ENCODE results near the gene ZFYVE9.

ZFYVE9 gene

DNA sequence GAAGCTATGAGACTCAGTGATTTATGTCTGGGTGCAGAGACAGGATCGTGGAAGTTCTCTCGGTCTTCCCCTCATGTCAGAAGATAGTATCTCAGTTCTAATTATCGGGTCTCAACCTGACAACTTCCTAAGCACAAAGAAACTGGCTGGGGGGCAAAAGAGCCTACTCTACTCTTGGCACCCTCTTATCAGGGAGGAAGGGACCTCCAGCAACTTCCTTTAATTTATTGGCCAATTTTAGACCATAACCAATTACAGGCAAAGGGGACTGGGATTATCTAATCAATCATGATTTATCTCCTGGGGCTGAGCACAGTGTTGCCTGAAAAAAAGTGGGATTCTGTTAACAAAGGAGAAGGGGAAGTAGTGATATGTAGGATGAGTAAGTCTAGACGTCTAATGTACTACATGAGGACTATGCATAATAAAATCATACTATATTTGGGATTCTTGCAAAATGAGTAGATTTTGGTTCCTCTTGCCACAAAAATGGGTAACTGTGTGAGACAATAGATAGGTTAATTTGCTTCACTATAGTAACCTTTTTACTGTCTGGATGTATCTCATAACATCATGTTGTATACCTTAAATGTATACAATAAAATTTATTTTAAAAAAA, 98.8 kb downstream of the ZFYVE9 start:
- no peak for DNase-seq (ENCODE audit: low spot score)

DNA sequence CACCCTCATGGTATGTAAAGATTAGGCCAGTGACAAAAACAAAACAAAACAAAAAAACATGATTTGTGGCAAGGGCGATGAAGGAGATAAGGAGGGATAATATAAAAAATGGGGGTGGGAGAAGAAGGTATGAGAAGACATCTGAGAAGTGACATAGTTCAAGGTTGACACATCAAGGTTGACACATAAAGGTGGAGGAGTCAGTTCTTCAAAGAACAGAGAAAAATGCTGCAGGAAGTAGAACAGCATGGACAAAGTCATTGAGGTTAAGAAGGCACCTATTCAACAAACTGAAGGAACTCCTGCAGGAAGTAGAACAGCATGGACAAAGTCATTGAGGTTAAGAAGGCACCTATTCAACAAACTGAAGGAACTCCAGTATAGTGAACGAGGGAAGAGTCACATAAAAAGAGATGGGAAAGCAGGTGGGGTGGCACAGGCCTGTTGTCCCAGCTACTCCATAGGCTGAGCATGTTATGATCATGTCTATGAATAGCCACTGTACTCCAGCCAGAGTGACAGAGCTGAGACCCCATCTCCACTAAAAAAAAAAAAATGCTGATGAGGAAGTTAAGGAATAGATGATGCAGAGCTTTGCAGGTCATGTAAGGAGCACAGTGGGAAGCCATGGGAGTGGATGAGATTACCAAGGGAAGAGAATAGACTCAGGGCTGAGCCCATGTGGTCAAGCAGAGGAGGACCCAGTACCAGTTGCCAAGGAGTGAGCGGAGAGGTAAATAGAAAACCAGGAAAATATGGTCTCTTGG, 101.5 kb downstream of the ZFYVE9 start:
- no peak for DNase-seq (ENCODE audit: low spot score)

DNA sequence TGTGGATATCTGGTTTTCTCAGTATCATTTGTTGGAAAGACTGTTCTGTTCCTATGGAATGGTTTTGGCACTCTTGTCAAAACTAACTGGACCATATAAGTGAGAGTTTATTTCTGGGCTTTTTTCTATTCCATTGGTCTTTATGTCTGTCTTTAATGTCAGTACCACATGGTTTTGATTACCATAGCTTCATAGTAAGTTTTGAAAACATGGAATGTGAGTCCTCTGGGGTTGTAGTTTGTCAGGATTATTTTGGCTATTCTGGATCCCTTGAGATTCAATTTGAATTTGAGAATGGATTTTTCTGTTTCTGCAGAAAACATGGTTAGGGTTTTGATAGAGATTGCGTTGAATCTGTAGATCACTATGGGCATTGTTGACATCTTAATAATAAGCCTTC, 107.9 kb downstream of the ZFYVE9 start:
- no peak for DNase-seq (ENCODE audit: low spot score)

DNA sequence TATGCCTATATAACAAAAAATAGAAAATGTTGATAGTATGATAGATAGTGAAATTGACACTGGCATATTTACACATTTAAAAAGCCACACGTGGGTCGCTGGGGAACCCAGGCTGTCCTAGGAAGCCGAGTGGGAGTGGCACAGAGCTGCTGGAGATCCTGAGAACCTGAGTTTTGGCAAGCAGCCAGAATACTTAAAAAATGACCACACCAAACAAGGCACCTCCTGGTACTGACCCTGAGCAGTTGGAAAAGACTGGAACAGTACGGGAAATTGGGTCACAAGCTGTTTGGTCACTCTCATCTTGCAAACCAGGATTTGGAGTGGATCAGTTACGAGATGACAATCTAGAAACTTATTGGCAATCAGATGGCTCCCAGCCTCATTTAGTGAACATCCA, 111.5 kb downstream of the ZFYVE9 start:
- DNase-seq (ENCODE audit: low spot score) = no peak

GRCh38 chr1:52259886-52260285, 118.0 kb downstream of the ZFYVE9 start:
- DNase-seq (ENCODE audit: low spot score) = no peak

- DNase-seq (ENCODE audit: low spot score) = no peak
Observed at GRCh38 chr1:52263153-52263910, 121.4 kb downstream of the ZFYVE9 start.

GRCh38 chr1:52264530-52265115, 122.7 kb downstream of the ZFYVE9 start:
- no peak for DNase-seq (ENCODE audit: low spot score)

DNA sequence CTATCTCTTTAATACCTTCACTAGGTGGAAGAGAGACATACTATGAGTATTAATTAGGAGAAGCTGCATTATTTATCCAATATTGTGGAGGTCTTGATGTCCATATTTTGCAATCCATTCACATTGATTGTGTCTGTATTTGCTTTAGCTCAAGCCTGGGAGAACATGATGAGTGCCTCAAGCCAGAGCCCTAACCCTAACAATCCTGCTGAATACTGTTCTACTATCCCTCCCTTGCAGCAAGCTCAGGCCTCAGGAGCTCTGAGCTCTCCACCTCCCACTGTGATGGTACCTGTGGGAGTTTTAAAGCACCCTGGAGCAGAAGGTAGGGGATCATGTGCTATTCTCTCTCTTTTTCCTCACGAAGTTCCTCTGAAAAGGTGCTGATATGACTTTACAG, 124.6 kb downstream of the ZFYVE9 start:
- DNase-seq (ENCODE audit: low spot score) = no peak

DNA sequence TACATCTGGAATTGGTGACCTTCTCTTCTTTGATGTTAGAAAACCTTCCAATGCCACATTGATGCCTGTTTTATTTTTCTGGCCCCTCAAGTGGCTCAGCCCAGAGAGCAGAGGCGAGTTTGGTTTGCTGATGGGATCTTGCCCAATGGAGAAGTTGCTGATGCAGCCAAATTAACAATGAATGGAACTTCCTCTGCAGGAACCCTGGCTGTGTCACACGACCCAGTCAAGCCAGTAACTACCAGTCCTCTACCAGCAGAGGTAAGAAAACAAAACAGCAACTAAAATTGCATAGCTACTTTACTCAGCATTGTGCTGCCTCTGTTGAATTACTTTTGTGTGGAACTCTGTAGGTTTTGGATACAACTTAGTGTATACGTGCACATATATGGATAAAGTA, 126.5 kb downstream of the ZFYVE9 start:
- peak; percentile 46 for DNase-seq (ENCODE audit: low spot score)

- no peak for DNase-seq (ENCODE audit: low spot score)
Observed at GRCh38 chr1:52281518-52281917, 139.6 kb downstream of the ZFYVE9 start.

- no peak for DNase-seq (ENCODE audit: low spot score)
Observed at GRCh38 chr1:52288286-52288685, 146.4 kb downstream of the ZFYVE9 start.

- DNase-seq (ENCODE audit: low spot score) = no peak
Observed at GRCh38 chr1:52294580-52294979, 152.7 kb downstream of the ZFYVE9 start.

DNA sequence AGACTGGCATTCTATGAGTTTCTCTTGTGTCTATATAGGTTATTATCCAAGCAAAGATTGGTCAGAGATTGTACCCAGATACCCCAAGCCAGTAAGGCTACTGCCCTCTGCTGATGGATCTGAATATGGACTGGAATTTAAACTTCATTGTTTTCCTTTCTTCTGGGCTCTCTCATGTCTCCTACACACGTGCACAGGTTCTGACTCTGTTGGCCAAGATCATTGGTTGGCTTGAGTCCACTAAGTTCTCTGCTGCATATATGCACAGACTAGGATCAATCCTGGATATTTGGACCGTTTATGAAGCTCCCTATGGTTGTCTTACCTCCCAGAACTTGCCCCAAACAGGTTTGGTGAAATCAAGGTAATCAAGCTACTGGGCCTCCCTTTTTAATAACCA, 154.5 kb downstream of the ZFYVE9 start:
- peak; percentile 51 for DNase-seq (ENCODE audit: low spot score)

DNA sequence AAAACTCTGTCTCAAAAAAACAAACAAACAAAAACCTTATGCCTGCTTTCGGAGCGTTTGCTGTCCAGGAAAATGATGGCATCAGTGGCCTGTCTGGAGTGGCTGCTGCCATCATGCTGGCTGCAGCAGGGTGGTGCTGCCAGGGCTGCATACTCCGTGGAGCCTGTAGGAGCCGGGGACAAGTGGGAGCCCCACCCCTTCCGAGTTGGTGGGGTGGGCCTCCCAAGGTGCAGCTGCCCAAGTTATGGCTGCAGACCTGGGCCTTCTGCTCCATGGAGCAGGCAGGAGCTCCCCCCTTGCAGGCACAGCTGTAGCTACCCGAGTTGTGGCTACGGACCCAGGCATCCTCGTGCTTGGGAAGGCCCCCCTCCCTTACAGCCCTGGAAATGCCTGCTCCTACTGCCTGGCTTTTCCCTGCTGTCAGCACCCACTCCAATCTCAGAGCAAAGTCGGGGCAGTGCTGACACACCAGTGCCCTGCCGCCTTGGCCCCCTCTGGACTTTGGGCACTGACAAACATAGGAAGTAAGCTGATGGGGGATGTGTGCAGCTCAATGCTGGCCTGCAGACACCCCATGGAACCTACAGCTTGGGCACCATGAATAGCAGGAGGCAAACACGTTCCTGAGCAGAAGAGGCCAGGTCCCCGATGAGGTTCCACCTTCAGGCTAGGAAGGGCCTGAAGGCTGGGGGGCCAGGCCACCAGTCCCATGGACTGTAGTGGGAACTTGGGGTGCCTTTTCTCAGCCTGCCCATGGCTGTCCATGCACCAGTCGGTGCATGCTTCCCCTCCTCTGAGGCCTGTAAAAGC, 163.7 kb downstream of the ZFYVE9 start:
- no peak for DNase-seq (ENCODE audit: low spot score)

DNA sequence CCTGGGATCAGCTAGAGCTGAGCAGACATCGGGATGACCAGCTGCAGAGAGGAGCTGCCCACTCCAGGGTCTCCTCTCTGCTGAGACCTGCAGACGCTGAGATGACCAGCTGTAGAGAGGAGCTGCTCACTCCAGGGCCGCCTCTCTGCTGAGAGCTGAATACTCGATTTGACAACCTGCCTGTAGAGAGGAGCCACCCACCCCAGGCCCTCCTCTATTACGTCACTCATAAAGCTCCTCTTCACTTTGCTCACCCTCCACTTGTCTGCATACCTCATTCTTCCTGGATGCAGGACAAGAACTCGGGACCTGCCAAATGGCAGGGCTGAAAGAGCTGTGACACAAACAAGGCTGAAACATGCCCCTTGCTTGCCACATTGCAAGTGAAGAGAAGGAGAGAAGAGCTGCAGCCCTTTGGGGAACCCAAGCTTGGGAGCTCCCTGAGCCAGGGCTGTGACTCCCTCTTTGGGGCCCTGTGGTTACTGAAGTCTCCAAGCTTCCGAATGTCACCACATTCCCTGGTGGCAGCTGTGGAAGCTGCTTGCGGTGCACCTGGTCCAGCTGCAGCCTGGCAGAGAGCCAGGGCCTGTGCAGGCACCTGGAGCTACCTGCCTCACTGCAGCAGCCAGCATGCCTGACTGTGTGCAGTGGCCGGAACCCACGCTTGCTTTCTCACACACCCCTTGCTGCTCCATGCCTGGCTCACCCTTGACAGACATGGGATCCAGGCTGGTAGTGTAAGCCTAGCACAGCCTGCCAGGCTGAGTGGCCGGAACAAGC, 164.5 kb downstream of the ZFYVE9 start:
- no peak for DNase-seq (ENCODE audit: low spot score)

- no peak for DNase-seq (ENCODE audit: low spot score)
Observed at GRCh38 chr1:52321061-52321460, 179.2 kb downstream of the ZFYVE9 start.

GRCh38 chr1:52323731-52324130, 181.8 kb downstream of the ZFYVE9 start:
- DNase-seq (ENCODE audit: low spot score) = no peak

DNA sequence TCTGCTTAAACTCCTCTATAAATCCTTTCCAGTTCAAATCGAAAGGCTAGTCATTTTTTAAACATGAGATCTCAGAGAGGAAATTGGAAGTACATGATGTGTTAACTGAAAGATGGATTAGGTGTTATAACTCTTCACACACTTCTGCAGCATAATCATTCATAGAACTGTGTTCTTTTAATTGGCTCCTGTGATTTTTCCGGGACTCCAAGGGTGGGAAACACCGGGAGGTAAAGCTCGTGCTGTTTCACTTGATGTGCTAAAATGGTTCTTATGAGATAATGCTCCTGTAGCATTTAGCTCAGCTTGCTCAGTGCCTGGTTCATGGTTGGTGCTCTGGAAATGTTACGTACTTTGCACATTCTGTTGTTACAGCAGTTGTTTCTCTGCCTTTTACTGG, 183.9 kb downstream of the ZFYVE9 start:
- no peak for DNase-seq (ENCODE audit: low spot score)

- no peak for DNase-seq (ENCODE audit: low spot score)
Observed at GRCh38 chr1:52328615-52329014, 186.7 kb downstream of the ZFYVE9 start.

DNA sequence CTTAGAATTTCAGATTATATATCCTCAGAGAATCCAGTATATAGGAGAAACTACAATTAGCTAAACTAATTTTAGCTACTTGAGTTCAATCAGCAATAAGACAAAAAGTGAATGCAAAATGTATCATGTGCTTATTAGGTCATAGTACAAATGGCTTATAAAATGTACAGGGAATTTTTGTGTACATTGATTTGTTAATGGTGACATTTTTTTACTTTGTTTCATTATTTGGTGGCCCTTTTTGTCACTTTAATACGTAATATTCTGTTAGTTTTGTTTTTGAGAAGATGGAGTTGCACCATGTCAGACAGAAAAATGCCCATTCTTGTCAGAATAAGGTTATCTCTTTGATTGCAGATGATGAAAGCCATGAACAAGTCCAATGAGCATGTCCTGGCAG, 190.5 kb downstream of the ZFYVE9 start:
- DNase-seq (ENCODE audit: low spot score) = no peak

DNA sequence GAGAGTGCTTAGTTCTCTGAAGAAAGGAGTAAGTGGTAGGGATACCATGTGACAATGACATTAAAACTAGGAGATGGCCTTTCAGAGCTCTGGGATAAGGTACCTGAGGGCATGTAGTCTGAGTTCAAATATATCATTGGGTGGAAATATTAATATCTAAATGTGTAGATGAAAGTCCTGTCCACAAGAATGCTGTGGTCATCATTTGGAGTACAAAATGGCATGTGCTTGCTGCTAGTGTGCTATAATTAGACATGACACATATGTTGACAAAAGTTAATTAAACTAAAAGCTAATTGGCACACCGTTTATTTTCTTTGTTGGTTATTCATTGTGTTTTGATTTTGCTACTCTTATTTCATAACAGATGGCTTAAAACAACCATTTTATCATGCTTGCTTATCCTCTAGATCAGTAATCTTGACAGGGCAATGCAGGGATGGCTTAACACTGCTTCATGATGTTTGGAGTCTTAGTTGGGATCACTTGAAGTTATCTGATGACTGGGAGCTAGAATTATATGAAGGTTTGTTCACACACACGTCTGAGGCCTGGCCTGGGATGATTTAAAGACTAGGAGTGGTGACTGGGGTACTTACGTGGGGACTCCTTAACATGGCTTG, 193.1 kb downstream of the ZFYVE9 start:
- no peak for DNase-seq (ENCODE audit: low spot score)

Data from kidney capillary endothelial cell (primary cell).